HepG2 (cell line): ENCODE results near the gene ANKRD6.

Experiments
- ATF1 ChIP-seq: IDR thresholded peaks from 2 replicates; pipeline ENCODE4 v1.6.1; 2016; ENCODE audit warnings: mild to moderate bottlenecking, control low read depth
- EP300 ChIP-seq, 3 experiments: sonication (generic) in 1 of 3; formaldehyde crosslinking in 1 of 3; IDR thresholded peaks; 2 replicates each; pipeline versions ENCODE4 v1.5.1 to v1.6.1; 2011 to 2020; ENCODE audit warnings: low read depth in 2 of 3, low read length in 2 of 3, borderline replicate concordance in 1 of 3, improper control_type of control experiment in 1 of 3, mild to moderate bottlenecking in 1 of 3, missing genetic modification reagents in 1 of 3, moderate library complexity in 1 of 3
- MYC ChIP-seq: sonication (generic); formaldehyde crosslinking; IDR thresholded peaks from 2 replicates; pipeline ENCODE4 v1.9.0; 2021; ENCODE audit warnings: missing genetic modification reagents, borderline replicate concordance
- PLRG1 ChIP-seq: fragments of 450-650 bp; conservative IDR thresholded peaks from 2 replicates; pipeline ENCODE4 v1.6.1; 2016
- POLR2AphosphoS2 ChIP-seq: IDR thresholded peaks from 2 replicates; pipeline ENCODE4 v1.6.1; 2011; ENCODE audit warnings: low read depth, low read length, improper control_type of control experiment
- SMAD3 ChIP-seq: sonication (generic); formaldehyde crosslinking; IDR thresholded peaks from 2 replicates; pipeline ENCODE4 v1.4.0; 2020; ENCODE audit warnings: missing genetic modification reagents
- ZFY ChIP-seq: sonication (generic); formaldehyde crosslinking; IDR thresholded peaks from 2 replicates; pipeline ENCODE4 v1.4.0; 2020; ENCODE audit warnings: missing genetic modification reagents
- ZNF574 ChIP-seq: sonication (generic); formaldehyde crosslinking; IDR thresholded peaks from 2 replicates; pipeline ENCODE4 v1.4.0; 2020; ENCODE audit warnings: missing genetic modification reagents
- ZNF768 ChIP-seq: sonication (generic); formaldehyde crosslinking; IDR thresholded peaks from 2 replicates; pipeline ENCODE4 v1.4.0; 2020; ENCODE audit warnings: missing genetic modification reagents

- TF ChIP-seq ZNF574 (CRISPR knock-in tag) (no peak), SMAD3 (no peak), EP300 (IDR thresholded peaks at IDR 0.05; ENCODE audit: low read depth in 2 of 2, low read length in 2 of 2) (no peak), EP300 (CRISPR knock-in tag; IDR thresholded peaks at IDR 0.05; ENCODE audit: borderline replicate concordance) (no peak), POLR2AphosphoS2 (no peak), ATF1 (CRISPR knock-in tag) (no peak), ZFY (CRISPR knock-in tag) (no peak), MYC (CRISPR knock-in tag) (no peak), ZNF768 (no peak), PLRG1 (no peak)
These were observed 120.5 kb downstream of the ANKRD6 start for GRCh38 chr6:89553431-89553830.
